ENCODE results near the gene PREPL. TPM values are rescaled to one million over a fixed set of nuclear protein-coding genes. Genes with fewer than 3 reads are reported as not detected.

The PREPL gene
- total RNA-seq, 4 donors from 2014 or later, result 33.6 to 38.6 (median 35.3) TPM

DNA sequence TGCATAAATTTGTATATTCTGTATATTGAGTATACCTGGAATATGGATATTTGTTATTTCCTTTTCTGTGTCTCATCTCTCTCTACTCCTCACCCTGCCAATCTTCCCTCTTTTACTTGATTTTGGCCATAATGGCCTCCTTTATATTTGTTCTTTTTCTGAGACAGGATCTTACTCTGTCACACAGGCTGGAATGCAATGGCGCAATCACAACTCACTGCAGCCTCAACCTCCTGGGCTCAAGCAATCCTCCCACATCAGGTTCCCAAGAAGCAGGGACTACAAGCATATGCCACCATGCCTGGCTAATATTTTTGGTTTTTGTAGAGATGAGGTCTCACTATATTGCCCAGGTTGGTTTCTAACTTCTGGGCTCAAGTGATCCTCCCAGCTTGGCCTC lies 30.5 kb downstream of the PREPL start:
- Histone ChIP-seq H3K4me1 (peaks cover 0 to 21% (median 6%) of the 10 kb centered on the region in 4 donors), H3K36me3 (peaks cover 20 to 80% (median 39%) of the 10 kb centered on the region in 4 donors), H3K4me3 (no peak overlapping the region), H3K27me3 (no peaks in the 10 kb centered on the region), H3K9me3 (no peaks in the 10 kb centered on the region), H3K27ac (replicated peaks in 1 of 4) (no peak overlapping the region)
- intact Hi-C loops (cut with DNase I), result no loop called here
- TF ChIP-seq EP300 (IDR thresholded peaks at IDR 0.05) (no peak), POLR2A (IDR thresholded peaks at IDR 0.05; ENCODE audit: low read depth) (no peak), POLR2AphosphoS5 (IDR thresholded peaks at IDR 0.05) (no peak)
- TF ChIP-seq, protein P1, sequence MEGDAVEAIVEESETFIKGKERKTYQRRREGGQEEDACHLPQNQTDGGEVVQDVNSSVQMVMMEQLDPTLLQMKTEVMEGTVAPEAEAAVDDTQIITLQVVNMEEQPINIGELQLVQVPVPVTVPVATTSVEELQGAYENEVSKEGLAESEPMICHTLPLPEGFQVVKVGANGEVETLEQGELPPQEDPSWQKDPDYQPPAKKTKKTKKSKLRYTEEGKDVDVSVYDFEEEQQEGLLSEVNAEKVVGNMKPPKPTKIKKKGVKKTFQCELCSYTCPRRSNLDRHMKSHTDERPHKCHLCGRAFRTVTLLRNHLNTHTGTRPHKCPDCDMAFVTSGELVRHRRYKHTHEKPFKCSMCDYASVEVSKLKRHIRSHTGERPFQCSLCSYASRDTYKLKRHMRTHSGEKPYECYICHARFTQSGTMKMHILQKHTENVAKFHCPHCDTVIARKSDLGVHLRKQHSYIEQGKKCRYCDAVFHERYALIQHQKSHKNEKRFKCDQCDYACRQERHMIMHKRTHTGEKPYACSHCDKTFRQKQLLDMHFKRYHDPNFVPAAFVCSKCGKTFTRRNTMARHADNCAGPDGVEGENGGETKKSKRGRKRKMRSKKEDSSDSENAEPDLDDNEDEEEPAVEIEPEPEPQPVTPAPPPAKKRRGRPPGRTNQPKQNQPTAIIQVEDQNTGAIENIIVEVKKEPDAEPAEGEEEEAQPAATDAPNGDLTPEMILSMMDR (IDR thresholded peaks at IDR 0.05), result no peak
- DNase-seq (ENCODE audit: extremely low spot score), result no peak
- WGBS, result 95% methylated on average over 1 of the region's 1 CpG

DNA sequence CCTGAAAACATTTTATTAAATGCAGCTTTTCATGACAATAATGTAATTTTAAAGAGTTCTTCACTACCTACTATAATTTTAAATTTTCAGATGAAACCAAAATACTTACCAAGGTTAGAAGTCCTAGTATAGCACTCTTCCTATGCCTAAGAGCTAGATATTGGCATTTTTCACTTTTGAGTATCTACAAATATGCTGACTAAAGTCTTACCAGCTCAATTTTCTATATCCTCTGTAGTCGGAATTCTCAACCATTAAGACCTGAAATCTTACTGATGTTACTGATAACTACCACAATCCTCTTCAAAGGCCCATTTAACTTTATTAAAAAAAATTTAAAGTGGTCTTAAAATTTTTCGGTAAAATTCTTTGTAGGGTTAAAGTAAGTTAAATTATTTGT lies 32.0 kb downstream of the PREPL start:
- H3K9me3 ChIP-seq, result no peaks in the 10 kb centered on the region
- no peaks in the 10 kb centered on the region for H3K27me3 ChIP-seq
- H3K4me1 ChIP-seq, result peaks cover 0 to 29% (median 21%) of the 10 kb centered on the region in 4 donors
- no peak for TF ChIP-seq POLR2AphosphoS5 (IDR thresholded peaks at IDR 0.05)
- TF ChIP-seq, protein P1 (IDR thresholded peaks at IDR 0.05), result no peak
- no peak for TF ChIP-seq EP300 (IDR thresholded peaks at IDR 0.05)
- no peak for TF ChIP-seq POLR2A (IDR thresholded peaks at IDR 0.05; ENCODE audit: low read depth)
- H3K27ac ChIP-seq (replicated peaks in 1 of 4), result no peak overlapping the region
- intact Hi-C loops (cut with DNase I), result no loop called here
- H3K36me3 ChIP-seq, result peaks cover 23 to 78% (median 36%) of the 10 kb centered on the region in 4 donors
- WGBS, result 100% methylated on average over 2 of the region's 2 CpGs
- no peak for DNase-seq (ENCODE audit: extremely low spot score)
- H3K4me3 ChIP-seq, result no peak overlapping the region

DNA sequence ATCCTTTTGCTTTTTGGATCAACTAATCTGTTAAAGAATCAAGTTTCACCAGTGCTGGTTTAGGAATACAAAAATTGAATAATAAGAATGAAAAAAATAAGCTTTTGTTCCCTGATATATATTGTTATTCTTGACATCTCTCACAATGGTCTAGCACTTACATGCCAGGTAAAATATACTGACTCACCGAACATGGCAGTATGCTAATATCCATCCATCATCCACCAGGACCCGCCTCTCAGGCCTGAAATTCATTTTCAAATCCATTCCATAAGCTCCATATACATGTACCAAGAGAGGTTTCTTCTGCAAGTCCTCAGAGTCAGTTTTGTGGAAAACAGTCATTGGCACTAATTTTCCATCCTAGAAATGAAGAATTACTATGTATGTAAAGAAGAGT lies 32.5 kb downstream of the PREPL start:
- intact Hi-C loops (cut with DNase I), result no loop called here
- no peak for DNase-seq (ENCODE audit: extremely low spot score)
- no peak overlapping the region for H3K27ac ChIP-seq (replicated peaks in 1 of 4)
- no peaks in the 10 kb centered on the region for H3K27me3 ChIP-seq
- H3K36me3 ChIP-seq, result peaks cover 24 to 79% (median 37%) of the 10 kb centered on the region in 4 donors
- no peak overlapping the region for H3K4me3 ChIP-seq
- H3K4me1 ChIP-seq, result peaks cover 0 to 23% (median 21%) of the 10 kb centered on the region in 4 donors
- no peaks in the 10 kb centered on the region for H3K9me3 ChIP-seq
- TF ChIP-seq POLR2A (IDR thresholded peaks at IDR 0.05; ENCODE audit: low read depth), result no peak
- TF ChIP-seq, protein P1 (IDR thresholded peaks at IDR 0.05), result no peak
- TF ChIP-seq POLR2AphosphoS5 (IDR thresholded peaks at IDR 0.05), result no peak
- TF ChIP-seq EP300 (IDR thresholded peaks at IDR 0.05), result no peak
- WGBS, result 88% methylated on average over 2 of the region's 2 CpGs

DNA sequence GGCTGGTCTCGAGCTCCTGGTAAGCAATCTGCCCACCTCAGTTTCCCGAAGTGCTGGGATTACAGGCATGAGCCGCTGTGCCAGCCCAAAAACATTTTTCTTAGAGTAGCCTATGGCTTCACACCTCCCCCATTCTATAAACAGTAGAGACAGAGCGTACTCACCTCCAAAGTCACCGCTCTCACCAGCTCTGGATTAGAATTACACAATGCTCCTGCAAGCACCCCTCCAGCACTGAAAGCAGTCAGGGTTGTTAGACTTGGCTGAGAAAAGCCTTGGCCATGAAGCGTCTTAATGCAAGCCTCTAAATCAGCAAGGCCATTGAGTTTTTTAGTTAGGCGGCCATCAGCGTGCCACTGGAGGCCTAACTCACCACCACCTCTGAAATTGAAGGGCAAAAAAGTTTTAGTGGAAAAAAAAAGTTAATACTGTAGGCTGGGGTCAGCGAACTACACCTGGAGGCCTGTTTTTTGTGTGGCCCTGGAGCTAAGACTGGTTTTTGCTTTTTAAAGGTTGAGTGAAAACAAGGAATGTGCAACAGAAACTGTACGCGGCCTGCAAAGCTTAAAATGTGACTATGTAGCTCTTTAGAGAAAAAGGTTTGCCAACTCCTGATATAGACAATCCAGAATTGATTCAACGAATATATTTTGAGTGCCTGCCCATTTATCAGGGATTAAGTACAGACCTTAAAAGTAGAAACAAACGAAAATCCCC lies 34.6 kb downstream of the PREPL start:
- no peak overlapping the region for H3K27ac ChIP-seq (replicated peaks in 1 of 4)
- TF ChIP-seq, protein P1 (IDR thresholded peaks at IDR 0.05), result no peak
- TF ChIP-seq POLR2A (IDR thresholded peaks at IDR 0.05; ENCODE audit: low read depth), result no peak
- no peak for TF ChIP-seq POLR2AphosphoS5 (IDR thresholded peaks at IDR 0.05)
- no peak for TF ChIP-seq EP300 (IDR thresholded peaks at IDR 0.05)
- H3K4me3 ChIP-seq, result no peak overlapping the region
- H3K4me1 ChIP-seq, result peaks cover 0 to 23% (median 17%) of the 10 kb centered on the region in 4 donors
- WGBS, result 89% methylated on average over 13 of the region's 13 CpGs
- no peaks in the 10 kb centered on the region for H3K9me3 ChIP-seq
- intact Hi-C loops (cut with DNase I), result no loop called here
- no peaks in the 10 kb centered on the region for H3K27me3 ChIP-seq
- H3K36me3 ChIP-seq, result peaks cover 38 to 82% (median 50%) of the 10 kb centered on the region in 4 donors
- no peak for DNase-seq (ENCODE audit: extremely low spot score)
